SU-DHL-6 (cell line): ENCODE results near the gene EIF4A3.

Source experiments
- H2AFZ ChIP-seq: fragments of 200-600 bp; sonication (generic); 2 replicates; pipeline ENCODE4 v1.6.1; 2014; ENCODE audit warnings: low read depth, mild to moderate bottlenecking, moderate library complexity, mixed read lengths, antibody characterized with exemption, low read length; ENCODE audit not compliant: severe bottlenecking
- H3F3A ChIP-seq: fragments of 200-600 bp; shearing (Covaris generic); 2 replicates; pipeline ENCODE4 v1.6.0; 2016; ENCODE audit warnings: antibody characterized with exemption, mild to moderate bottlenecking; ENCODE audit not compliant: insufficient read depth
- H3K27ac ChIP-seq: fragments of 200-600 bp; sonication (generic); 2 replicates; pipeline ENCODE4 v1.5.1; 2016; ENCODE audit warnings: low read depth, mild to moderate bottlenecking, low read length, moderate library complexity, mixed read lengths
- H3K27me3 ChIP-seq: fragments of 200-600 bp; sonication (generic), shearing (Covaris generic); 2 replicates; pipeline ENCODE4 v1.6.0; 2014; ENCODE audit warnings: mild to moderate bottlenecking, low read length
- H3K36me3 ChIP-seq: fragments of 200-600 bp; sonication (generic); 2 replicates; pipeline ENCODE4 v1.6.1; 2014; ENCODE audit warnings: mild to moderate bottlenecking, low read length, mixed read lengths
- H3K4me2 ChIP-seq: fragments of 300-600, 200-600 bp; shearing (Covaris generic), sonication (generic); 2 replicates; pipeline ENCODE4 v1.6.0; 2014; ENCODE audit warnings: low read length, low read depth, mild to moderate bottlenecking; ENCODE audit not compliant: poor library complexity, severe bottlenecking
- H3K4me3 ChIP-seq: fragments of 200-600 bp; sonication (generic); 2 replicates; pipeline ENCODE4 v1.5.1; 2014; ENCODE audit warnings: antibody characterized with exemption, low read length, mild to moderate bottlenecking, mixed read lengths; ENCODE audit not compliant: insufficient read depth, poor library complexity, severe bottlenecking
- H3K79me2 ChIP-seq: fragments of 200-600 bp; sonication (generic); 2 replicates; pipeline ENCODE4 v1.6.1; 2014; ENCODE audit warnings: mild to moderate bottlenecking, low read length, moderate library complexity; ENCODE audit not compliant: insufficient read depth
- H3K9ac ChIP-seq: fragments of 200-600 bp; sonication (generic); 2 replicates; pipeline ENCODE4 v1.7.0; 2014; ENCODE audit warnings: mild to moderate bottlenecking, low read length
- H3K9me2 ChIP-seq: fragments of 200-600 bp; sonication (generic); replicated peaks from 2 replicates; pipeline ENCODE4 v1.6.1; 2014; ENCODE audit warnings: low read length; ENCODE audit not compliant: insufficient read depth
- H3K9me3 ChIP-seq: fragments of 200-600 bp; sonication (generic); 2 replicates; pipeline ENCODE4 v1.6.1; 2014; ENCODE audit warnings: low read length, mixed read lengths; ENCODE audit not compliant: insufficient read depth
- H4K20me1 ChIP-seq: fragments of 200-600 bp; sonication (generic); 2 replicates; pipeline ENCODE4 v1.6.1; 2014; ENCODE audit warnings: low read depth, mild to moderate bottlenecking, antibody characterized with exemption, low read length, moderate library complexity, mixed read lengths
- EZH2phosphoT487 ChIP-seq: fragments of 200-600 bp; sonication (generic), shearing (Covaris generic); conservative IDR thresholded peaks from 2 replicates; pipeline ENCODE4 v1.6.1; 2018; ENCODE audit warnings: mild to moderate bottlenecking, antibody characterized with exemption, low read length, moderate library complexity, mixed read lengths
- TF ChIP-seq, protein P1 (sequence below): fragments of 200-600 bp; sonication (generic); IDR thresholded peaks from one replicate; pipeline ENCODE4 v1.5.1; 2017; ENCODE audit warnings: antibody characterized with exemption, mild to moderate bottlenecking, low read length, moderate library complexity; ENCODE audit not compliant: insufficient read depth, poor library complexity, severe bottlenecking

Gene EIF4A3

DNA sequence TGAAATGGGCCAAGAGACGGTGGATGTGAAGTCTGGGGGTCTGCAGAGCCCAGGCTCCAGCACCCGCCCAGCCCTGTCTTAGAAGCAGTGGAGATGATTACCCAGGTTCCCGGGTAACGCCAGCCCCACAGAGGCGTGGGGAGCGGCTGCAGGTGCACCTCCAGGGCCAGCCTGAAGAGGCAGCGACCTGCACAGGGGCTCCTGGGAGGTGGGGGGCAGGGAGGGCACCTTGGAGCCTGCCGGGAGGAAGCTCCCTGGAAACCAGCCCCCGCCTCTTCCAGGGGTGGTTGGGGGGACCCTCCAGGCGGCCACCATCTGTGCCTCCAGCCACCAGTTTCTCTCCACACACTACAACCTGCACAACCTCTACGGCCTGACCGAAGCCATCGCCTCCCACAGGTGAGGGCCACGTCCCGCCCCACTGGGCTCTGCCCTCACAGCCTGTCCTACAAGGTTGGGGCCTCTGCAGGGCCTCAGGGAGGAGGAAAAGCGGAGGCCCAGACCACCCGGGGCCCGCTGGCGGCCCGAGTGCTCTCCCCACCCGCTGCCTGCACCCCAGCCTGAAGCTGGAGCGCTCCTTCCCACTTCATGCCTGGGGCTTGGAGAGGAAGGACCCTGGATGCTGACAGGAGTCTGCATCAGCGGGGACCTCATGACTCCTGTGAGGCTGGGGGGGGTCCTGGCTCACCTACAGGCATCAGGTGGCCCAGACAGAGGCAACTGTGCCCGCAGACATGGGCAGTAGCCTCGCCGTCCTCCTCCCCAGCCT, 35.0 kb downstream of the EIF4A3 start:
- Histone ChIP-seq H3F3A (no peaks in the 10 kb centered on the region), H3K9me2 (no peaks in the 10 kb centered on the region), H3K79me2 (no peaks in the 10 kb centered on the region), H3K4me2 (no peak overlapping the region), H4K20me1 (no peaks in the 10 kb centered on the region), H3K9ac (no peak overlapping the region), H3K27me3 (no peaks in the 10 kb centered on the region), H3K9me3 (no peaks in the 10 kb centered on the region), H3K36me3 (no peaks in the 10 kb centered on the region), H2AFZ (no peak overlapping the region), H3K4me3 (no peak overlapping the region), H3K27ac (no peak overlapping the region)
- TF ChIP-seq, protein P1, sequence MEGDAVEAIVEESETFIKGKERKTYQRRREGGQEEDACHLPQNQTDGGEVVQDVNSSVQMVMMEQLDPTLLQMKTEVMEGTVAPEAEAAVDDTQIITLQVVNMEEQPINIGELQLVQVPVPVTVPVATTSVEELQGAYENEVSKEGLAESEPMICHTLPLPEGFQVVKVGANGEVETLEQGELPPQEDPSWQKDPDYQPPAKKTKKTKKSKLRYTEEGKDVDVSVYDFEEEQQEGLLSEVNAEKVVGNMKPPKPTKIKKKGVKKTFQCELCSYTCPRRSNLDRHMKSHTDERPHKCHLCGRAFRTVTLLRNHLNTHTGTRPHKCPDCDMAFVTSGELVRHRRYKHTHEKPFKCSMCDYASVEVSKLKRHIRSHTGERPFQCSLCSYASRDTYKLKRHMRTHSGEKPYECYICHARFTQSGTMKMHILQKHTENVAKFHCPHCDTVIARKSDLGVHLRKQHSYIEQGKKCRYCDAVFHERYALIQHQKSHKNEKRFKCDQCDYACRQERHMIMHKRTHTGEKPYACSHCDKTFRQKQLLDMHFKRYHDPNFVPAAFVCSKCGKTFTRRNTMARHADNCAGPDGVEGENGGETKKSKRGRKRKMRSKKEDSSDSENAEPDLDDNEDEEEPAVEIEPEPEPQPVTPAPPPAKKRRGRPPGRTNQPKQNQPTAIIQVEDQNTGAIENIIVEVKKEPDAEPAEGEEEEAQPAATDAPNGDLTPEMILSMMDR: no peak
- no peak for TF ChIP-seq EZH2phosphoT487

GRCh38 chr17:80110927-80111701, 35.8 kb downstream of the EIF4A3 start:
- Histone ChIP-seq H3K9me2 (no peaks in the 10 kb centered on the region), H3K36me3 (no peaks in the 10 kb centered on the region), H3K79me2 (no peaks in the 10 kb centered on the region), H3K9me3 (no peaks in the 10 kb centered on the region), H3K9ac (no peak overlapping the region), H4K20me1 (no peaks in the 10 kb centered on the region), H3K4me3 (no peak overlapping the region), H3K27me3 (no peaks in the 10 kb centered on the region), H3F3A (no peaks in the 10 kb centered on the region), H2AFZ (no peak overlapping the region), H3K27ac (no peak overlapping the region), H3K4me2 (no peak overlapping the region)
- TF ChIP-seq EZH2phosphoT487: no peak
- TF ChIP-seq, protein P1: no peak

- no peak overlapping the region for H3K27ac ChIP-seq
- no peak for TF ChIP-seq EZH2phosphoT487
- TF ChIP-seq, protein P1: no peak
- H3F3A ChIP-seq: no peaks in the 10 kb centered on the region
- no peaks in the 10 kb centered on the region for H3K9me3 ChIP-seq
- no peak overlapping the region for H3K9ac ChIP-seq
- no peaks in the 10 kb centered on the region for H4K20me1 ChIP-seq
- H3K36me3 ChIP-seq: no peaks in the 10 kb centered on the region
- H3K9me2 ChIP-seq: no peaks in the 10 kb centered on the region
- no peak overlapping the region for H2AFZ ChIP-seq
- H3K4me3 ChIP-seq: no peak overlapping the region
- H3K79me2 ChIP-seq: no peaks in the 10 kb centered on the region
- no peak overlapping the region for H3K4me2 ChIP-seq
- no peaks in the 10 kb centered on the region for H3K27me3 ChIP-seq
These were observed 36.5 kb downstream of the EIF4A3 start for GRCh38 chr17:80110447-80110812.
